ENCODE data around the gene TSC2. TPM values are rescaled to one million over a fixed set of nuclear protein-coding genes. Genes with fewer than 3 reads are reported as not detected.
A peak's percentile ranks its signal among the peaks of the same experiment; 100 is the strongest.

Gene TSC2
- total and polyA plus RNA-seq, 10 donors, result 20.7 to 185 (median 93.8) TPM

DNA sequence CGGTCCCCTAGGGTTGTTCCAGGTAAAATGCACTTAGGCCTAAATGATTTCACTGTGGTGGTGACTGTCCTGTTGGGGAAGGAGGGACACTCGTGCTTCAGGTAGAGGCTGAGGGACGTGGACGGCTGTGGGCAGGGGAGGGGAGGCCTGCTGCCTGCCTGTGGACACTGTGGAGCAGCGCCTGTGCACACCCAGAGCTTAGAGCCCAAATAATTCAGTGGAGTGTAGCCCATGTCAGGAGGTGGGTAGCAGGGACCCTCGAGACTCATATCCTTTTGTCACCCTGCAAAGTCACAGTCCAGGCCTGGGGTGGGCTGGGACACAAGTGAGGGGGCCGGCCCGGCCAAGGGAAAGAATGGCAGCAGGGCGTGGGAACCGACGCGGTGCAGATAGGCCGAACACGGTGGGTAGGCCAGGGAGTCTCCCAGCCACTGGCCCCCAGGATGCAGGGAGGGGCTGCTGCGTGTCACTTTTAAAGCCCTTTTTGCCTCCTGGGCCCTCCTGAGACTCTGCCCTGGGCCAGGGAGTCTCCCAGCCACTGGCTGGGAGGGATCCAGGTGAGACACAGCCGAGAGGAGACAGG lies 21.8 kb upstream of the TSC2 start:
- Histone ChIP-seq H3K4me1 (peaks cover 24 to 87% (median 72%) of the 10 kb centered on the region in 6 donors), H3K27me3 (replicated peaks in 1 of 7) (peaks cover 0 to 61% (median 18%) of the 10 kb centered on the region in 7 donors), H3K36me3 (peaks cover 0 to 15% (median 0%) of the 10 kb centered on the region in 6 donors), H3K4me3 (peak overlapping the region in 7 of 8 donors; percentile 17 to 87 (median 68)), H3K9me3 (no peaks in the 10 kb centered on the region), H3K27ac (peak overlapping the region in 7 of 8 donors; percentile 51 to 90 (median 87))
- DNase-seq, result peak; percentile 65
- WGBS, 5 donors, result 63 to 96% (median 78%) methylated on average over 15 to 16 of the region's 16 CpGs
- intact Hi-C loops (cut with DNase I; ENCODE audit: low total_unique reads), result loop anchor here (5.0 kb wide), 1 partner anchor 126 kb away; no protein-coding TSS in a partner anchor
- TF ChIP-seq, protein P1, sequence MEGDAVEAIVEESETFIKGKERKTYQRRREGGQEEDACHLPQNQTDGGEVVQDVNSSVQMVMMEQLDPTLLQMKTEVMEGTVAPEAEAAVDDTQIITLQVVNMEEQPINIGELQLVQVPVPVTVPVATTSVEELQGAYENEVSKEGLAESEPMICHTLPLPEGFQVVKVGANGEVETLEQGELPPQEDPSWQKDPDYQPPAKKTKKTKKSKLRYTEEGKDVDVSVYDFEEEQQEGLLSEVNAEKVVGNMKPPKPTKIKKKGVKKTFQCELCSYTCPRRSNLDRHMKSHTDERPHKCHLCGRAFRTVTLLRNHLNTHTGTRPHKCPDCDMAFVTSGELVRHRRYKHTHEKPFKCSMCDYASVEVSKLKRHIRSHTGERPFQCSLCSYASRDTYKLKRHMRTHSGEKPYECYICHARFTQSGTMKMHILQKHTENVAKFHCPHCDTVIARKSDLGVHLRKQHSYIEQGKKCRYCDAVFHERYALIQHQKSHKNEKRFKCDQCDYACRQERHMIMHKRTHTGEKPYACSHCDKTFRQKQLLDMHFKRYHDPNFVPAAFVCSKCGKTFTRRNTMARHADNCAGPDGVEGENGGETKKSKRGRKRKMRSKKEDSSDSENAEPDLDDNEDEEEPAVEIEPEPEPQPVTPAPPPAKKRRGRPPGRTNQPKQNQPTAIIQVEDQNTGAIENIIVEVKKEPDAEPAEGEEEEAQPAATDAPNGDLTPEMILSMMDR (IDR thresholded peaks at IDR 0.05 in 8 of 11, conservative IDR thresholded peaks at IDR 0.05 in 3 of 11), result no peak
- TF ChIP-seq POLR2AphosphoS5 (IDR thresholded peaks at IDR 0.05), result no peak
- TF ChIP-seq POLR2A (IDR thresholded peaks at IDR 0.05), result no peak

DNA sequence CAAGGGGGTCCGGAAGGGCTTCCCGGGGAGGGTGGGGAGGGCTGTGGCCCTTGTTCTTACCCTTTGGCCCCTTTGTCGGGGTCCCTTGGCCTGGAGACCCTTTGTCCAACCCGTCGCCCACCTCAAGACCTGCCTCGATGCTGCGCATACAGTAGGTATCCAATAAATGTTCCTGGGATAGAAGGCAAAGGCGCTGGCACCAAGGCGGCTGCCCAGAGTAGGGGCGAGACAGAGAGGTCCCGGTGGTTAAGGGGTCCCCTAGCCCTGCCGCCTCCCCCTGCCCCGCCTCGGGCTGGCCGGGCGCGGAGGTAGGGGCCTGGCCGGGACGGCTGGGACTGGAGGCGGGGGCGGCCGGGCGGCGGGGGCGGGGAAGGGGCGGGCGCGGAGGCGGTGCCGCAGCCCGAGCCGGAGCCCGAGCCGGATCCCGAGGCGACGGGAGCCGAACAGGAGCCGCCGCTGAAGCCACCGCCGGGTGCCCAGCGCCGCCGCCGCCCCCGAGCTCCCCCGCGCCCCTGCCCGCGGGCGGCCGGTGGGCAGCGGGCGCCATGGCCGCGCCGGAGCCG lies 21.2 kb upstream of the TSC2 start, which contains the start of gene NHERF2:
TSS of gene NHERF2 (plus strand) at position 442 of the 563 bp plus-strand sequence. CDS start at position 546, 104 bp downstream.
- peak; percentile 77 for DNase-seq
- Histone ChIP-seq H3K4me1 (peaks cover 24 to 90% (median 78%) of the 10 kb centered on the region in 6 donors), H3K27me3 (replicated peaks in 1 of 7) (peaks cover 0 to 56% (median 12%) of the 10 kb centered on the region in 7 donors), H3K9me3 (no peaks in the 10 kb centered on the region), H3K36me3 (peaks cover 0 to 15% (median 0%) of the 10 kb centered on the region in 6 donors), H3K27ac (peak within 1 kb of the TSS in 7 of 8 donors; percentile 63 to 90 (median 87)), H3K4me3 (peak within 1 kb of the TSS; percentile 43 to 87 (median 69))
- WGBS, 5 donors, result 9 to 53% (median 18%) methylated on average over 3 to 59 of the region's 59 CpGs
- TF ChIP-seq POLR2A (IDR thresholded peaks at IDR 0.05) (no peak), POLR2AphosphoS5 (IDR thresholded peaks at IDR 0.05) (no peak)
- TF ChIP-seq, protein P1 (IDR thresholded peaks at IDR 0.05 in 8 of 11, conservative IDR thresholded peaks at IDR 0.05 in 3 of 11), result no peak
- intact Hi-C loops (cut with DNase I; ENCODE audit: low total_unique reads), result loop anchor here (5.0 kb wide), 1 partner anchor 126 kb away; no protein-coding TSS in a partner anchor

DNA sequence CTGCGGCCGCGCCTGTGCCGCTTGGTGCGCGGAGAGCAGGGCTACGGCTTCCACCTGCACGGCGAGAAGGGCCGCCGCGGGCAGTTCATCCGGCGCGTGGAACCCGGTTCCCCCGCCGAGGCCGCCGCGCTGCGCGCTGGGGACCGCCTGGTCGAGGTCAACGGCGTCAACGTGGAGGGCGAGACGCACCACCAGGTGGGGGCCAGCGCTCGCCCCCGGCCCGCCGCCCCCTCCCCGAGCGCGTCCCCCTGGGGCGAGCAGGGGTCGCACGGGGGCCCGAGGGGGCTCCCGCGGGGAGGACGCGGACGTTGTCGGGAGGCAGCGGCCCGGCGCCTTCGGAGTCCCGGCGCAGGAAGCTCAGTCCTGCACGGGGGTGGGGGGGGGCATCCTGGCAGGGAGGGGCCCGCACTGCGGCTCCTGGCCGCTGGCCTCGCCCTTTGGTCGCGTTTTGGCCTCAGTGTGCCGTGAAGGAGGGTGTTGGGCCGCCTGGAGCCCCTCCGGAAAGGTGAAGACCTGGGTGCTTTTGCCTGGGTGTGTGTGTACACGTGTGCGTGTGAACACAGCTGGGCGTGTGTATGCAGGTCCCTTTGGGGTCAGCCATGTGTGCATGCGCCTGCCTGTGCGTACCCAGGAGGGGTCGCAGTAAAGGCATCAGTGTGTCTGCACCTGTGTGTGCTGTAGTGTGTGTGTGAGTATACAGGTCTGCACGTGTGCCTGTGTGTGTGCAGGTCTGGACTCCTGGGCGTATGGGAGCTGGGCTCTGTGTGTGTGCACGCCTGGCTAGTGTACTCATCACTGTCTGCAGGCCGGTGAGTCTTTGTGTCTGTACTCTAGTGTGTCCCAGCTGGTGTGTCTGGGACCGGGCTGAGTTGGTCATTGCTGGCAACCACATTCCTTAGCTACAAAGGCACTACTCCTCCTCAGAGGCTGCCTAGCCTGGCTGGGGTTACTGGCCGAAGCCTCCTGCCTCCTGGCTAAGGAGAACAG lies 20.5 kb upstream of the TSC2 start:
- WGBS, 5 donors, result 7 to 10% (median 8%) methylated on average over 18 to 76 of the region's 76 CpGs
- Histone ChIP-seq H3K27ac (peak overlapping the region in 7 of 8 donors; percentile 63 to 90 (median 87)), H3K9me3 (no peaks in the 10 kb centered on the region), H3K4me3 (peak overlapping the region; percentile 43 to 87 (median 69)), H3K27me3 (replicated peaks in 1 of 7) (peaks cover 0 to 48% (median 7%) of the 10 kb centered on the region in 7 donors), H3K4me1 (peaks cover 24 to 98% (median 83%) of the 10 kb centered on the region in 6 donors), H3K36me3 (peaks cover 0 to 15% (median 0%) of the 10 kb centered on the region in 6 donors)
- intact Hi-C loops (cut with DNase I; ENCODE audit: low total_unique reads), result loop anchor here (5.0 kb wide), 1 partner anchor 125 kb away; no protein-coding TSS in a partner anchor
- no peak for TF ChIP-seq POLR2A (IDR thresholded peaks at IDR 0.05)
- TF ChIP-seq, protein P1 (IDR thresholded peaks at IDR 0.05 in 8 of 11, conservative IDR thresholded peaks at IDR 0.05 in 3 of 11), result no peak
- peak in 1 of 3 donors; percentile 19 for TF ChIP-seq POLR2AphosphoS5 (IDR thresholded peaks at IDR 0.05)
- peak; percentile 80 for DNase-seq

All from spleen (tissue), 11 donors.